ENCODE results near the gene SLC25A34.
"Not testable (repeated sequence)": the region's sequence is repeated elsewhere in the genome, so short reads cannot be mapped to it uniquely, and the experiment has no call there.

The SLC25A34 gene

GRCh38 chr1:15736038-15736891 lies at the start of gene SLC25A34:
Gene SLC25A34 (plus strand): TSS chr1:15736258. CDS start chr1:15736486, 228 bp downstream.
- no peak for DNase-seq (ENCODE audit: low read depth)

DNA sequence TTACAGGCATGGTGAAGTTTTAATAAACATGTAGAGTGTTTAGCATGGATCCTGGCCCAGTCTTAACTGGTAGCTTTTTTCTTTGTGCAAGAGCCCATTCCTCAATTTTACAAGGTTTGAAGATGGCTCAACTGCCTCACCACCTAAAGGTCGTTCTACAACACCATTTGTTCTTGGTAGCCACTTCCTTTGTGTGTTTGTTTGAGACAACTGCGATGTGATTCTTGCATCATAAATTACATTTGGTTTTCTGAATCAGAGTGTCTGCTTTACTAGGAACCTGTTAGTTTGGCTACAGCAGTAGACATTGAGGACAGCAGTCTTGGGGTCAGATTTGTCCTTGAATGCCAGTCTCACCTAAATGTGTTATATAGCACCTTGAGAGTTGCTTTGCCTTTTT lies 48.6 kb upstream of the SLC25A34 start:
- no peak for DNase-seq (ENCODE audit: low read depth)

GRCh38 chr1:15690317-15690716 lies 45.7 kb upstream of the SLC25A34 start:
- no peak for DNase-seq (ENCODE audit: low read depth)

DNA sequence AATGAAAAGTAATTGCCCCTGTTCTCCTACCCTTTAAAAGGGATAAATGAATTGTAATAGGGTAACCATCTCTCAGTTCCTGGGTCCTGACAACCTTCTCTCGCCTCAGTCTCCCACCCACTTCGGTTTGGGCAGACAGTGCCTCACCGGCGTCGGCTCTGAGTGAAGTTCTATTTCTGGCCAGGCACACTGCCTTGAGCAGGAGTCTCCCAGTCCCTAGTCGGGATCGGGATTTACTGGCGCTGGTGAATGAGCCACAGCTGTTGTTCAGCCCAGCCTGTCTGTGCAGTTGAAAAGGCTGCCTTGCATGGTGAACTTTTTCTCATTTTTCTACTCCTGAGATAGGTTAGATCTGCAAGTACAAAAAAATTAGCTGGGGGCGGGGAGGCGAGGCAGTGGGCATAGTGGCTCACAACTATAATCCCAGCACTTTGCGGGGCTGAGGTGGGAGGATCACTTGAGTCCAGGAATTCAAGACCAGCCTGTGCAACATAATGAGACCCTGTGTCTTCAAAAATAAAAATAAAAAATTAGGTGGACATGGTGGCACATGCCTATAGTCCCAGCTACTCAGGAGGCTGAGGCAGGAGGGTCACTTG lies 44.5 kb upstream of the SLC25A34 start:
- DNase-seq (ENCODE audit: low read depth) = no peak

- DNase-seq (ENCODE audit: low read depth) = no peak
These were observed 43.9 kb upstream of the SLC25A34 start for GRCh38 chr1:15692121-15692682.

- no peak for DNase-seq (ENCODE audit: low read depth)
These were observed 42.7 kb upstream of the SLC25A34 start for GRCh38 chr1:15693371-15693770.

- no peak for DNase-seq (ENCODE audit: low read depth)
These were observed 39.0 kb upstream of the SLC25A34 start for GRCh38 chr1:15696956-15697521.

GRCh38 chr1:15698201-15698600 lies 37.9 kb upstream of the SLC25A34 start:
- DNase-seq (ENCODE audit: low read depth) = no peak

DNA sequence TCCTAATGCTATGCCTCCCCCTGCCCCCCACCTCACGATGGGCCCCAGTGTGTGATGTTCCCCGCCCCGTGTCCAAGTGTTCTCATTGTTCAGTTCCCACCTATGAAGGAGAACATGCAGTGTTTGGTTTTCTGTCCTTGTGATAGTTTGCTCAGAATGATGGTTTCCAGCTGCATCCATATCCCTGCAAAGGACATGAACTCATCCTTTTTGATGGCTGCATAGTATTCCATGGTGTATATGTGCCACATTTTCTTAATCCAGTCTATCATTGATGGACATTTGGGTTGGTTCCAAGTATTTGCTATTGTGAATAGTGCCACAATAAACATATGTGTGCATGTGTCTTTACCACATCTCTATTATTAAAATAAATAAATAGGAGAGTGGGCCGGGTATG lies 36.7 kb upstream of the SLC25A34 start:
- not testable (repeated sequence) for DNase-seq (ENCODE audit: low read depth)

DNA sequence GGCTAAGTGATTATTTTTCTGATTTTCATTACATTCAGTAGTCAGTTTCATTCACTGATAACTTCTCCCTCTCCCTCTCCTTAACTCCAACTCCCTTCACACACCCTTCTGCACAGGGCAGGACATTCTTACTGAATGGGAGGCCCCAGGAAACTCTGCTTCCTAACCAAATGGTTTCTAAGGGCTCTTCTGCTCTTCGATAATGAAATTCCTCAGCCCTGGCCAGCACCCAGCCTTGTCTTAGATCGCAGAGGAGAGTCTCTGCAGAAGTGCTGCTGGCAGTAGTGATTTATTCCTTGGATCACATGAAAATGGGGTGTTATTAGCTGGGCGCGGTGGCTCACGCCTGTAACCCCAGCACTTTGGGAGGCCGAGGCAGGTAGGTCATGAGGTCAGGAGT lies 35.5 kb upstream of the SLC25A34 start:
- DNase-seq (ENCODE audit: low read depth) = no peak

DNA sequence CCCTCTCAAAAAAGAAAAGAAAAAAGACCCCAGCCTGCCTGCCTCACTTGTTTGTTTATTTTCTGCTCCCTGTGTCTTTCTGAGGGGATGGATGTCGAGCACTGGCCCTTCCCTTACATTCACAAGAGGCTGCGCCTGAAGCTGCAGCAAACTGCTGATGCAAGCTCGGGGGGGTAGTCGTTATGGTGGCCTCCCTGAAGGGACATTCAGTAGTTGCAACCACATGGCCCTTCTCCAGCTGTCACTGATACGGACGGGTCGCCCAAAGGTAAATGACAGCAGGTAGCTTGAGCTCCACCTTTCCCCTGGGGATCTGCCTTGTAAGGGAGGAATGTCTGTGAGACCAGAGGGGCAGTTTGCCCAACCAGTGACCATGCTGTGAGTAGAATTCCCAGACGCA lies 34.3 kb upstream of the SLC25A34 start:
- no peak for DNase-seq (ENCODE audit: low read depth)

DNA sequence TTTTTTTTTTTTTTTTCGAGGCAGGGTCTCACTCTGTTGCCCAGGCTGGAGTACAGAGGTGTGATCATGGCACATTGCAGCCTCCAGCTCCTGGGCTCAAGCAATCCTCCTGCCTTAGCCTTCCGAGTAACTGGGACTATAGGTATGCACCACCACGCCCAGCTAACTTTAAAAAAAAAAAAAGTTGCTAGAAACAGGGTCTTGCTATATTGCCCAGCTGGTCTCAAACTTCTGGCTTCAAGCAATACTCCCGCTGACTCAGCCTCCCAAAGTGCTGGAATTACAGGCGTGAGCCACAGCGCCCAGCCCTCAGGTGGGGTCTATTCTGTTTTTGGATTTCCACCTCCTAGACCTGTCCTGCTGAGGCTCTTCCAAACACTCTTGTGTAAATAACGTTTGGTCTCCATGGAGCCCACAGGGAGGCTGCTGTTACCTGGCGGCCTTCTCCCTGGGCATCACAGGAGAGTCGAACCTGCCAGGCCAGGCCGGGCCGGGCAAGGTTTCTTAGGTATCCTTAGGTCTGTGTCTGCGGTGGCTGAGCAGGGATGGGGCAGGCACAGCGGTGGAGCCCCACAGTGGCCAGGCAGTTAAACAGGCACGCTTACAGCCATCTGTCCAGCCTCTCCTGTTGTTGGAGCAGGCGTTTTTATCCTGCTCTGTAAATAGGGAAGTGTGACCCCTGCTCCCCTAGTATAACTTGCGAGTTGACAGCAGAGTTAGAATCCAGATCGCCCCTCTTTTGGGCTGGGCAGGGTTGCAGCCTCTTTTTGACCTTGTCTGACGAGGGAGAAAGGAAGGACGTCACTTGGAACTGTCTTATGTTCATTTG lies 33.1 kb upstream of the SLC25A34 start:
- no peak for DNase-seq (ENCODE audit: low read depth)

- no peak for DNase-seq (ENCODE audit: low read depth)
These were observed 32.5 kb upstream of the SLC25A34 start for GRCh38 chr1:15703562-15703961.

GRCh38 chr1:15704526-15705183 lies 31.4 kb upstream of the SLC25A34 start:
- no peak for DNase-seq (ENCODE audit: low read depth)

DNA sequence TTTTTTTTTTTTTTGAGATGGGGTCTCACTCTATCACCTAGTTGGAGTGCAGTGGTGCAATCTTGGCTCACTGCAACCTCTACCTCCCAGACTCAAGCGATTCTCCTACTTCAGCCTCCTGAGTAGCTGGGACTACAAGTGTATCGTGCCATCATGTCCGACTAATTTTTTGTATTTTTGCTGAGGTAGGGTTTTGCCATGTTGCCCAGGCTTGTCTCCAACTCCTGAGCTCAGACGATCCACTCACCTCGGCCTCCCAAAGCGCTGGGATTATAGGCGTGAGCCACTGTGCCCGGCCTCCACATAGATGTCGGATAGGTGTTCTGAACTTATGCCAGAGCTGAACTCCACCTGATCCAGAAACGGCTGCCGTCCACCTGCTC lies 30.9 kb upstream of the SLC25A34 start:
- no peak for DNase-seq (ENCODE audit: low read depth)

- no peak for DNase-seq (ENCODE audit: low read depth)
These were observed 29.3 kb upstream of the SLC25A34 start for GRCh38 chr1:15706751-15707150.

DNA sequence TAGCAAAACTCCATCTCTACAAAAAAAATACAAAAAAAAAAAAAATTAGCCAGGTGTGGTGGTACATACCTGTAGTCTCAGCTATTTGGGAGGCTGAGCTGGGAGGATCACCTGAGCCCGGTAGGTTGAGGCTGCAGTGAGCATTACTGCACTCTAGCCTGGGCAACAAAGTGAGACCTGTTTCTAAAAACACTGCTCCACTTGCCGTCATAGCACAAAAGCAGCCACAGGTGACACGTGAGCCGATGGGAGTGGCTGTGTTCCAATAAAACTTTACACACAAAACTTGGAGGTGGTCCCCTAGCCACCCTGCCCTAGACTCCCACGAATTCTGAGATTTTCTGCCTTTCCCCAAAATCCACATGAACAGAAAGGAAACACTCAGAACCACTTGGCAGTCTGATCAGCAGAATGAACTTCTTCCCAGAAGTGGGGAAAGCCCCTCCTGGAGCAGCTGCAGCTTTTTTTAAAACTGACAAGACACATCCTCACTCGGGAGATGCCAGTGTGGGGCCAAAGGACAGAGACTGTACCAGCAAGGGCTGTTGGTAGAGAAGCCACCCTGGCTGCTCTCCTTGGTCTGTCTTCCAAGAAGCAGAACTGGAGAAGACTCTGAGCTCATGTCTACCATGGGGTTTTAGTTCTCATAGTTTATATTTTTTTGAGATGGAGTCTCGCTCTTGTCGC lies 28.7 kb upstream of the SLC25A34 start:
- DNase-seq (ENCODE audit: low read depth) = no peak

DNA sequence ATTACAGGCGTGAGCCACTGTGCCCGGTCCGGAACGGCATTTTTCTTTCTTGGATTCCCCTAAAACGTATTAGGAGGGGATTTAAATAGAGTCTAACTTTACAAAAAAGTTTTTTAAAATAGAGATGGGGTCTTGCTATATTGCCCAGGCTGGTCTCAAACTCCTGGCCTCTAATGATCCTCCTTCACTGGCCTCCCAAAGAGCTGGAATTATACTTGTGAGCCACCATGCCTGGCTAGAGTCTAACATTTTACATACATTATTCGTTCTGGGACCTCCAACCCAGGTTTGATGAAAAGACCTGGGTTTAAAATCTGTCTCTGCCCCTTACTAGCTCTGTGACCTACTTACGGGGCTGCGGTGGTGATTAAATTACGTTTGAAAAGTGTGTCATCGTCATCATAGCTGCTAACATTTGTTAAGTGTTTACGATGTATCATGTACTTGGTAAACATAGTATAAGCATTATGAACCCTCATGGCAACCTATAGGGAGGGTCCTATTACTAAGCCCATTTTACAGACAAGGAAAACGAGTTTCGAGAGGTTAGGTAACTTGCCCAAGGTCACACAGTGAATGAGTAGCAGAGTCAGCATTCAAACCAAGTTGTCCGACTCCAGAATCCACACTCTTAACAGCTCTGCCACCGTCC lies 27.4 kb upstream of the SLC25A34 start:
- no peak for DNase-seq (ENCODE audit: low read depth)

DNA sequence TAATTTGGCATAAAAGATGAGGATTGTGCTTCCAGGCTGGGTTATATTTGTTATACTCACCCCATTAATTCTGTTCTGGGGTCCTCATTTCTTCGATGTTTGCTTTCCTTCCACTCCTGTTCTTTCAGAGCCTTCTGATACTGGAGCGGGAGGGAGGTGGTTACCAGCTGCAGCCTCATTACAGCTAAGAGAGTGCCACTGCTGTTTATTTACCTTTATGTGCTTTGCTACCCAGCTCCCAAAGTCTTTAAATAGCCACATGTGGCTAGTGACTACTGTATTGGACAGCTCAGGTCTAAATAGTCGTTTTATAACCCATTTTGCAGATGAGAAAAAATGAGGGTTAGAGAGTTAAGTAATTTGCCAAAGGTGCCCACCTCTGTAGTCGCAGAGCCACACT lies 26.8 kb upstream of the SLC25A34 start:
- DNase-seq (ENCODE audit: low read depth) = no peak

DNA sequence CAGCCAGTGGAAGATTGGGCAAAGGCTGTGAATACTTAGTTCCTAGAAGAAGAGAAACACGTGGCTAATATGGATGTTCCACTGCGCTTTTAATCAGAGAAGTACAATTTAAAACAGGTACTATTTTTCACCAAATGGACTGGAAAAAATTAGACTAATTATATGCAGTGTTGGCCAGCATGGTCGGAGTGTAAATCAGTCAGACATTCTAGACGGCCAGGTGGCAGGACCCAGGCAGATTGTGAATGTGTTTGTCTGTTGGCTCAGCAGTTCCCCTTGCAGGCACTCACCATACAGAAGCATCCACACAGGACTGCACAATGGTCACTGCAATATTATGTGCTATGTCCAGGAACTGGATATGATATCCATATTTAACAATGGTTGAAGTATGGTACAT lies 23.9 kb upstream of the SLC25A34 start:
- DNase-seq (ENCODE audit: low read depth) = no peak
